Liver (tissue), 9 donors: ENCODE measurements around the gene GPX7. TPM values are rescaled to one million over a fixed set of nuclear protein-coding genes. Genes with fewer than 3 reads are reported as not detected.

Source experiments
- DNase-seq: peaks from one replicate; pipeline ENCODE4 v3.0.0-alpha.2; 2017; ENCODE audit warnings: low spot score
- H3K27ac ChIP-seq, 2 donors: one replicate each; pipeline ENCODE4 v1.7.0; 2013; ENCODE audit warnings: inconsistent platforms in 2 of 2, low read length in 2 of 2, control low read depth in 1 of 2, low read depth in 1 of 2, mild to moderate bottlenecking in 1 of 2
- H3K27me3 ChIP-seq, 4 donors: one replicate each; pipeline versions ENCODE4 v1.6.1 to v1.7.0; 2013; ENCODE audit warnings: low read length in 3 of 4, inconsistent platforms in 1 of 4, mild to moderate bottlenecking in 1 of 4, moderate library complexity in 1 of 4; ENCODE audit not compliant: control insufficient read depth in 4 of 4, insufficient read depth in 4 of 4
- H3K36me3 ChIP-seq, 4 donors: one replicate each; pipeline versions ENCODE4 v1.6.1 to v1.7.0; 2013; ENCODE audit warnings: low read length in 3 of 4, mild to moderate bottlenecking in 3 of 4, low read depth in 1 of 4, moderate library complexity in 1 of 4; ENCODE audit not compliant: control insufficient read depth in 4 of 4, insufficient read depth in 3 of 4
- H3K4me1 ChIP-seq, 4 donors: one replicate each; pipeline versions ENCODE4 v1.6.1 to v1.7.0; 2013; ENCODE audit warnings: low read length in 3 of 4, mild to moderate bottlenecking in 3 of 4, moderate library complexity in 1 of 4; ENCODE audit not compliant: control insufficient read depth in 4 of 4, insufficient read depth in 4 of 4
- H3K4me3 ChIP-seq, 3 donors: one replicate each; pipeline versions ENCODE4 v1.6.1 to v1.7.0; 2013; ENCODE audit warnings: low read length in 3 of 3, control low read depth in 1 of 3, low read depth in 1 of 3, mild to moderate bottlenecking in 1 of 3
- H3K9ac ChIP-seq, 2 donors: one replicate each; pipeline ENCODE4 v1.7.0; 2013; ENCODE audit warnings: low read length in 2 of 2, mild to moderate bottlenecking in 2 of 2, moderate library complexity in 2 of 2, control low read depth in 1 of 2, low read depth in 1 of 2
- H3K9me3 ChIP-seq, 4 donors: one replicate each; pipeline versions ENCODE4 v1.6.1 to v1.7.0; 2013; ENCODE audit warnings: low read length in 3 of 4; ENCODE audit not compliant: control insufficient read depth in 4 of 4
- ATF3 ChIP-seq: IDR thresholded peaks from 2 replicates; pipeline ENCODE4 v1.6.1; 2016; ENCODE audit warnings: antibody characterized with exemption
- CTCF ChIP-seq: fragments of 150-350 bp; IDR thresholded peaks from 2 replicates; pipeline ENCODE4 v1.5.1; 2017; ENCODE audit warnings: improper control_type of control experiment, low read depth, low read length; ENCODE audit not compliant: missing input control
- EGR1 ChIP-seq, 2 donors: IDR thresholded peaks; 2 replicates each; pipeline ENCODE4 v1.6.1; 2016 to 2018; ENCODE audit warnings: antibody characterized with exemption in 2 of 2, low read depth in 2 of 2
- FOXA1 ChIP-seq: IDR thresholded peaks from 2 replicates; pipeline ENCODE4 v1.6.1; 2016; ENCODE audit warnings: antibody characterized with exemption
- FOXA2 ChIP-seq: IDR thresholded peaks from 2 replicates; pipeline ENCODE4 v1.6.1; 2016; ENCODE audit warnings: antibody characterized with exemption
- GABPA ChIP-seq, 2 donors: IDR thresholded peaks in 1 of 2; conservative IDR thresholded peaks in 1 of 2; 2 replicates each; pipeline ENCODE4 v1.6.1; 2016; ENCODE audit warnings: antibody characterized with exemption in 2 of 2, mild to moderate bottlenecking in 1 of 2, moderate library complexity in 1 of 2
- HNF4A ChIP-seq, 2 donors: conservative IDR thresholded peaks; 2 replicates each; pipeline ENCODE4 v1.6.1; 2016; ENCODE audit warnings: antibody characterized with exemption in 2 of 2, mild to moderate bottlenecking in 2 of 2
- HNF4G ChIP-seq: IDR thresholded peaks from 2 replicates; pipeline ENCODE4 v1.6.1; 2016; ENCODE audit warnings: antibody characterized with exemption
- JUND ChIP-seq, 2 donors: IDR thresholded peaks; 2 replicates each; pipeline ENCODE4 v1.6.1; 2016; ENCODE audit warnings: antibody characterized with exemption in 2 of 2
- MAX ChIP-seq: IDR thresholded peaks from 2 replicates; pipeline ENCODE4 v1.6.1; 2016; ENCODE audit warnings: antibody characterized with exemption
- NR2F2 ChIP-seq: IDR thresholded peaks from 2 replicates; pipeline ENCODE4 v1.6.1; 2016; ENCODE audit warnings: antibody characterized with exemption
- RAD21 ChIP-seq, 2 donors: IDR thresholded peaks; 2 replicates each; pipeline ENCODE4 v1.6.1; 2016; ENCODE audit warnings: antibody characterized with exemption in 2 of 2, mild to moderate bottlenecking in 2 of 2
- REST ChIP-seq: IDR thresholded peaks from 2 replicates; pipeline ENCODE4 v1.6.1; 2016; ENCODE audit warnings: antibody characterized with exemption, mild to moderate bottlenecking
- RXRA ChIP-seq, 2 donors: IDR thresholded peaks; 2 replicates each; pipeline ENCODE4 v1.6.1; 2017 to 2018; ENCODE audit warnings: antibody characterized with exemption in 2 of 2, mild to moderate bottlenecking in 1 of 2
- SP1 ChIP-seq: IDR thresholded peaks from 2 replicates; pipeline ENCODE4 v1.6.1; 2018; ENCODE audit warnings: antibody characterized with exemption, mild to moderate bottlenecking
- TAF1 ChIP-seq: conservative IDR thresholded peaks from 2 replicates; pipeline ENCODE4 v1.6.1; 2016; ENCODE audit warnings: antibody characterized with exemption, mild to moderate bottlenecking
- YY1 ChIP-seq: IDR thresholded peaks from 2 replicates; pipeline ENCODE4 v1.6.1; 2016; ENCODE audit warnings: antibody characterized with exemption, mild to moderate bottlenecking
- ZBTB33 ChIP-seq: IDR thresholded peaks from 2 replicates; pipeline ENCODE4 v1.6.1; 2016; ENCODE audit warnings: antibody characterized with exemption
- WGBS: extraction: QIAGEN DNeasy Blood & Tissue Kit; methylation state at CpG from one replicate; pipeline ENCODE4 v1.1.7; 2013; 5-methylcytosine and 5-hydroxymethylcytosine counted together
- polyA plus RNA-seq, 2 donors: library from polyadenylated mRNA; stranded (reverse) in 1 of 2; unstranded in 1 of 2; fragments of 200-250 nt in 1 of 2; fragments of >200 nt in 1 of 2; fragmentation: Nextera tagmentation in 1 of 2; extraction: Ambion mirVana in 1 of 2; gene quantifications; one replicate each; pipeline versions ENCODE4 v1.2.1 to v1.2.3, GENCODE V29; 2013 to 2015
- total RNA-seq, 2 donors: library from RNA; depleted of rRNA; stranded (reverse); fragments of >200 nt; gene quantifications; one replicate each; pipeline ENCODE4 v1.2.3, GENCODE V29; 2014
- donor health status: healthy.
- donor health status: healthy.
- donor health status: healthy.
- donor health status: healthy.
- donor health status: healthy.

GPX7 gene
- total and polyA plus RNA-seq, 4 donors = 3.9 to 33.0 (median 5.8) TPM

GRCh38 chr1:52588535-52588934, 13.6 kb upstream of the GPX7 start:
- no peak overlapping the region for H3K9ac ChIP-seq
- H3K27ac ChIP-seq = no peak overlapping the region
- no peak for DNase-seq
- 67% methylated on average over 1 of the region's 1 CpG for WGBS
- no peaks in the 10 kb centered on the region for H3K27me3 ChIP-seq
- H3K36me3 ChIP-seq = no peaks in the 10 kb centered on the region
- H3K4me1 ChIP-seq = no peaks in the 10 kb centered on the region
- H3K4me3 ChIP-seq = no peak overlapping the region
- H3K9me3 ChIP-seq = no peaks in the 10 kb centered on the region
- TF ChIP-seq FOXA1 = no peak
- TF ChIP-seq HNF4A (conservative IDR thresholded peaks at IDR 0.05) = no peak
- no peak for TF ChIP-seq JUND (IDR thresholded peaks at IDR 0.05)
- TF ChIP-seq RXRA (IDR thresholded peaks at IDR 0.05) = no peak
- TF ChIP-seq RAD21 (IDR thresholded peaks at IDR 0.05) = no peak
- TF ChIP-seq NR2F2 = no peak
- TF ChIP-seq REST = no peak
- TF ChIP-seq YY1 = no peak
- TF ChIP-seq FOXA2 = no peak

- TF ChIP-seq MAX (no peak), ATF3 (no peak), HNF4A (conservative IDR thresholded peaks at IDR 0.05) (no peak), NR2F2 (no peak), REST (no peak), CTCF (no peak), SP1 (no peak), JUND (IDR thresholded peaks at IDR 0.05) (no peak), EGR1 (IDR thresholded peaks at IDR 0.05; ENCODE audit: low read depth in 2 of 2) (no peak), HNF4G (no peak), FOXA1 (no peak), YY1 (no peak), TAF1 (no peak), RXRA (IDR thresholded peaks at IDR 0.05) (no peak), ZBTB33 (no peak), RAD21 (IDR thresholded peaks at IDR 0.05) (no peak), FOXA2 (no peak), GABPA (IDR thresholded peaks at IDR 0.05 in 1 of 2, conservative IDR thresholded peaks at IDR 0.05 in 1 of 2) (no peak)
- H3K27ac ChIP-seq = no peak overlapping the region
- no peak overlapping the region for H3K9ac ChIP-seq
- H3K4me3 ChIP-seq = no peak overlapping the region
- H3K27me3 ChIP-seq = no peaks in the 10 kb centered on the region
- H3K36me3 ChIP-seq = no peaks in the 10 kb centered on the region
- no peaks in the 10 kb centered on the region for H3K9me3 ChIP-seq
- H3K4me1 ChIP-seq = no peaks in the 10 kb centered on the region
- WGBS = 68% methylated on average over 6 of the region's 6 CpGs
- no peak for DNase-seq
Observed at GRCh38 chr1:52590266-52590665, 11.9 kb upstream of the GPX7 start.
